Fibroblast of lung (primary cell): ENCODE results near the gene ASH1L.

Source experiments
- CTCF ChIP-seq, 2 donors: IDR thresholded peaks in 1 of 2; conservative IDR thresholded peaks in 1 of 2; 1 replicate in 1 of 2; 2 replicates in 1 of 2; pipeline ENCODE4 v1.5.1; 2011 to 2012; ENCODE audit warnings: low read length in 2 of 2, control low read depth in 1 of 2, inconsistent platforms in 1 of 2, low read depth in 1 of 2, mild to moderate bottlenecking in 1 of 2
- EZH2 ChIP-seq: IDR thresholded peaks from 2 replicates; pipeline ENCODE4 v1.5.1; 2012; ENCODE audit warnings: low read length, control low read depth, mild to moderate bottlenecking; ENCODE audit errors: missing control alignments

GRCh38 chr1:155392898-155393411 lies 169.6 kb downstream of the ASH1L start:
- TF ChIP-seq CTCF (conservative IDR thresholded peaks at IDR 0.05 in 1 of 2, IDR thresholded peaks at IDR 0.05 in 1 of 2; ENCODE audit: low read depth in 1 of 2, low read length in 2 of 2) (no peak), EZH2 (no peak)
